Activated CD4-positive, alpha-beta T cell treated with anti-CD3 and anti-CD28 coated beads, Interleukin-2, Interleukin-6, amounts not matched to agents 100 ng/mL and 50 ng/mL, durations not matched to agents 16 hours and 8 hours (primary cell): Measurements from ENCODE around the gene RCC2.
A peak's percentile ranks its signal among the peaks of the same experiment; 100 is the strongest.
"Not testable (repeated sequence)": the region's sequence is repeated elsewhere in the genome, so short reads cannot be mapped to it uniquely, and the experiment has no call there.

Experiments
- DNase-seq: peaks from one replicate; pipeline ENCODE4 v3.0.0-alpha.2; 2020

Gene RCC2

DNA sequence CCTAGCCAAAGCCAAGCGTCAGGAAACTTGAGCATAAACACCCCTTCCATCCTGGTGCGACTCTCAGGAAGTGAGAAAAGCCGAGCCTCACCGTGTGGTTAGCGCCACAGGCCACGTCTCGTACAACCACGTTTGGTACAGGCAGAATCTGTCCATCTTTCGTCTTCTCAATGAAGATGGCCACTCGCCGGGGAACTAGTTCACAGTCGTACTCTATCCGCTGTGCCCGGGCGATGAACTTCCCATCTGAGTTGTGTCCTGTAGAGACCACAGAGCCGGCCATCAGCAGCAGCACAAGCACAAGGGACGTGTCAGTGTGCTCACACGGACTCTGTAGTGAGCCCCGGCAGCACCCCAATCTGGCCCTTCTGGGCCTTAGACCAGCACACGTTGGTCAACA lies 23.1 kb downstream of the RCC2 start:
- no peak for DNase-seq

DNA sequence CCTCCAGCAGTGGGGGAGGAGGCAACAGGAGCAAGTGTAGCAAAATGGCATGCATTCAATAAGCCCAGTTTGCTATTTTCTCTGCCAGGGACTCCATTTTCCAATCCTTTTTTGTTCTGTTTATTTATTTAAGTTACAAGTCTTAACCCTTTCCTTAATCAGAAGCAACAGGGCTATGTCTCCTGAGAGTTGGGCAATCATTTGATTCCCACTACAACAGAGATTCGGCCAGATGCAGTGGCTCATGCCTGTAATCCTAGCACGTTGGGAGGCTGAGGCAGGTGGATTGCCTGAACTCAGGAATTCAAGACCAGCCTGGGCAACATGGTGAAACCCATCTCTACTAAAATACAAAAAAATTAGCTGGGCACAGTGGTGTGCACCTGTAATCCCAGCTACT lies 25.5 kb downstream of the RCC2 start:
- DNase-seq = no peak

DNA sequence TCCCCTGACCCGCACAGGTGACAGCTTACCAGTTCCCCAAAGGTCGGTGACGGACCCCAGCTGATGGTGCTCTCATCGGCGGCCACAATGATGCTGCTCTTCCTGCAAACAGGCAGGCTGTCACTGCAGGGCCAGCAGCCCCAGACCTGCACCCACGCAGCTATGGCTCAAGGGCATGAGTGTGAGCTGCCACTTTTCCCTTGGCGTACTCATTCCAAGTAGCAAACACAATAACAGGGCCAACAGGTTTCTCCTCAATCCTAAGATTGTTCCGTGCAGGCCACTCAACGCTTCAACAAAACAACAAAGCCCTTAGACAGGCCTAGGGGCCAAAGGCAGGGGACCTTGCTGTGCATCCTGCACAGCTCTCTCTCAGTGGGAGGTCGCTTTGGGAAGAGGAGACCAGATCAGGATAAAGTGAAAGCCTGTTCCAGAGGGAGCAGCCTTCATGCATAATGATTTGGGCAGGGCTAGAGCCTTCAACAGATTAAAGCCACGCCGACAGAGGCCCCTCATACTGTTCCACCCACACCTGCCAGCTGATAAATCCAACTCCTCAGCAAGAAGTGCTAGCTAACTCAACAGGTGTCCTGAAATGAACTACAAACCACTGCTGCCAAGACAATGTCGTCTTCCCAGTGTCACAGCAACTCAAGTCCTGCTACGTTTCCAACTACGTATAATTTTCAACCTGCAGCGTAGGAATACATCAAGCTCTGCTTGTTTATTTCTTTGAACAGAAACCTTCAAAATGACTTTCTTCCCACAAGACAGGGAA lies 27.2 kb downstream of the RCC2 start:
- DNase-seq = no peak

DNA sequence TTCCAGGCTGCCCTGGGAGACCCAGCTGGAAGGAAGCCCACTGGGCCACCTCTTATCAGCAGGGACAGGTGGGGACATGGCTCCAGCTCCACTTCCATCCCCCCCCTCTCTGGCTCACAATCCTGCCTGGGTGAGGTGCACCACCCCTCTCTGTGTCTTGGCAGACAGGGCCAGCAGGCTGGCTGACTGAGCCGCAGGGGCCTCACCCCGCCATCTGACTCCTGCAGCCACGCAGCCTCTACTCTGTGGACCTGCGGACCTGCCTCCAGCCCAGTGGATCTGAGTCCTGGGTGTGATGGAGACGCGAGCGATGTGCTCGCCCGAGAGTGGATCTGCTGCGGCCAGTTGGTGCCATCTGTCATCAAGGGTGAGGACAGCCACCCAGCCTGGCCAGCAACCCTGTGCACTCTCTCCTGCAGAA lies 30.1 kb downstream of the RCC2 start:
- no peak for DNase-seq

DNA sequence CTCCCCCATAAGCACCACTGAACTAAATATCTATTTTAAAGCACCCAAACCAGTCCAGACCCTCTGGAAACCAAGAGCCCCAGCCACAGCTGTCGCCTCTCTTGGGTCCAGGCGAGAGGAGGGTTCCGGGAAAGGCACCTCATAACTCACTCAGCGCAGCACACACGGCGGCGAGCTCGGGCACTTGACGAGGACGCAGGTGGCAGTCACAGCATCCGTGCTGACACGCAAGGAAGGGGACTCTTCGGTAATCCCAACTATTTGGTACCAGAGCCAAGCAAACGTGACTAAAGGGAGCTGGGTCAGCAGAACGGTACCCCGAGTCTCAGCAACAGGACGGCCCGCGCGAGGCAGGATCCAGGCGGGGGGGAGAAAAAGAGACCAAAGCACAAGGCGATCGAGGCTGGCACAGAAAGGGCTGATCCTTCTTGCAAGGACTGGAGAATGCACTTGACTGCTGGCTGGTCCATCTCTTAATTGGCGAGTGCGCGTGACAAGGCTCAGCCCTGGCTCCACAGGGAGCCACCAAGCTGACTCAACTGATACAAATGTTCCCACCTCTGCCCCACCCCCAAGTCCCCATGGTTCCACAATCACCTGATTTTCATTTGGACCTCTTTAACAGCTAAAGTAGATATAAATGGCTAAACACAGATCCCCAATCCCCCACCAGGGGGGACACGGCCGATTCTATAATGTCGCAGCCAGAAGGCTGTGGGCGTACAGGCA lies 31.5 kb downstream of the RCC2 start:
- not testable (repeated sequence) for DNase-seq

DNA sequence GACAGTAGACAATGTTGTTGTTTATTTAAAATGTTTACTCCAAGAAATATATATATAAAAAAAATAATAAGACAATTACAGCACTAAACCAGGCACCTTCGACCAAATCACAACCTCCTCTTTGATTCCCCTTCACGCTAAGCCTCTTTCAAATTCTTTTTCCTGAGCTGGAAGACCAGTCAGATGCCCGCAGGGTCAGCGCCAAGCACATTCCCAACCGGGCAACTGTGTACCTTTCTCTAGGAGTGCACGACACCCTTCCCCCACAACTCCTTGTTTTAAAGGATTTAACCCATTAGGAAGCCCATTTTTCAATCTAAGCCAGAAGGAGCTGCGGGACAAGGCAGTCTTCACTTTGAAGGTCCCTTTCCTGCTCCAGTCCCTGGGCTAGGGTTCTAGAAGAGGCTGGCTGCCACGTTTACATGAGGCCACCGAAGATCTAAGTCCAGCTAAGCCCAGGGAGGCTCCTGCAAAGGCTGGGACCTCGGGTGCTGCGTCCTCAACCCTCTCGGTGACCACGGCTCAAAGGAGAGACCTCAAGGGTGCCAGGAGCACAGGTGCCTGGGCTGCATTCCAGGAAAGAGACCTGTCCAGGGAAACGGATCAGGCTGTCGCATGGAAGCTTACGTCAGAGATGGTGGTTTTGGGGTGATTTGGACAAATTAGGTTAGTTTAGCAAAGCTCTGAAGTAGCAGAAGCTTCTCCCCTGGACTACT lies 32.6 kb downstream of the RCC2 start:
- DNase-seq = not testable (repeated sequence)

DNA sequence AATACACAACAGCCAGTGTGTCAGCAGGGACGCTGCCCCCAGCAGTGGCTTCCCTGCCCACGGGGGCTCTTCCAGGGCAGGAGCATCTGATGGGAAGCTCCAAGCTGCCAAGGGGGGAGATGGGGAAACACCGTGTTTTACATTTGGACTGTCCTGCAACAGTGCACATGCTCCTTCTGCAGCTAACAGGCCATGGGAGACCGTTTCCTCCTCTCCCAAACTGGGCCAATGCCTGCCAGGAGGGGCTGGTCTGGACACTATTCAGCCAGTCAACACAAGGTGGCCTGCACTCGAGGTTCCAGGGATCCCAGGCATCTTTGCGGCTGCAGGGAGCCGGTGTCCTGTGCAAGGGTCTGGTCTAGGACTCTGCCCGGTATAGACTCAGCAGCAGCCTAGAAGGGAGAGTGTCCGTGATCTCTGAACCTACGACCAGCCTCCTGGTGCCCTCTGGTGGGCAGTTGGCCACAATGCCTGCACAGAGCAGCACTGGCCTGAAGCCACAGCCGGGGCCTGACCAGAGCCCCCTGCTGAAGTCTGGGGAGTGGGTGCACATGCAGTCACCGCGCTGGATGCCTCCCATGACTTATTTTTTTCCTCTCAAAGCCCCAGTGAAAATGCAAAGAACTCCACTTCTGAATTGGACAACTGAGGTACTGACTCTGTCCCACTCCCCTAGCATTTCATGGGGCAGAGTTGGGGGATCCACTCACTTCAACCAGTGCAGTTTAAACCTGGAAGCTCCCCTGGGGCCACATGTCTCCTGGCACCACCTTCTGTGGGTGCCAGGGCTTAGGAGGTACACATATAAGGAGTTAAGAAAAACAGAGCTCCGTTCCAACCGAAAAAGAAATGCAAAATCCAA lies 33.3 kb downstream of the RCC2 start:
- peak; percentile 50 for DNase-seq

DNA sequence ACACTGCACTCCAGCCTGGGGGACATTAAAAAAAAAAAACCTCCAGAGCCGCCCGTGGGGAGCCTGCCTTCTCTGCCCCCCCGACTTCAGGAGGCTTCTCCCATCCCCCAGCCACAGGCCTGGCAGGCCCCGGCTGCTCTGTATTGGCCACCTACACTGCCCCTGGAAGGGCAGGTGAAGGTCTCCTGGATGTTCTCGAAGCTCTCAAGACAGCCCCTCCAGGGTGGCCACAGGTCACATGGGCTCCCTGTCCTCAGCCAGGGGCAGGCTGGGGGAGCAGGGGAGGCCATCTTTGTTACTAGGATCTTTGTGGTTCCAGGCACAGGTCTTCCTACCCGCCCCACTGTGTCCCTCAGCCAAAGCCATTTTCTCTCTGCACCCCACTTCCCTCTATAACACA lies 34.7 kb downstream of the RCC2 start:
- no peak for DNase-seq

DNA sequence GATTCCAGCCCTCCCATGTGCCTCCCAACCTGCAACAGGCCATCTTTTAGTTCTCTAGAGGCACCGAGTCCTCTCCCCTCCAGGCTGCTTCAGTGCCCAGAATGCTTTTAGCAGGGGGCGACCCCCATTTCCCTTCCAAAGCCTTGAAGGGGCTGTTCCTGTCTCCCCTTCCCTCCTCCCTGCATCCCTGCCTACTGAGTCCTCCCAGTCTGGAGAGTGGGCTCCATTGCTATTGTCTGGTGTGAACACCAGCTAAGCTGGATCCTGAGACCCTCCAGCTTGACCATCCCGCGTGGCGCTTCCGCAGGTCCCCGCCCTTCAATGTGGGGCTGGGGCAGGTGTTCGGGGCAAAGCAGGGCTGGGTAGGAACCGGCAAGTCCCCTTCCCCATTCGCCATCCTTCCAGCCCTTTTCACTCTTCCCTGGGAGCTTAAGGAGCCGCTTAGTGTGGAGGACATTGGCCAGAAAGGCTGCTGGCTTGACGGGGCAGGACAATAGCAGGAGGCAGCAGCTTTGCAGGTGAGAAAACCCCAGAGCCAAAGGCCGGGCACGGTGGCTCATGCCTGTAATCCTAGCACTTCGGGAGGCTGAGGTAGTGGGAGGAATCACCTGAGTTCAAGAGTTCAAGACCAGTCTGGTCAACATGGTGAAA lies 35.3 kb downstream of the RCC2 start:
- no peak for DNase-seq

DNA sequence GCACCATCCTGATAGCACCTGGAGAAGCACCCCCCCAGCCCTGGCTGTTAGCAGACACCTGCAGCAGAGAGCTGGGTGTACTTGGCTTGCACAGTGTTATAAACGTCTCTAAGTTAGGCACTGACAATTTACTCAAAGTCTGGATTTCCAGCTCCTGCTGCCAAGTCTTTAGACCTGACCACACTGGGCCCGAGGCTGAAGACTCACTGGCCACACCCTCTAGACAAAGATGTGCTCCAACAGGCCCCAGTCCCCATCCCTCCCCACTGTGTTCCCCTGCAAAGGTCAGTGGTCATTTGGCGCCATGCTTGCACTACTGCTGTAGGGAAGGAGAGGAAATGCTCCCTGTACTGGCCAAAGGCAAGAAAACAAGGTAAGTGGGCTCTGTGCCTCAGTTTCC lies 36.4 kb downstream of the RCC2 start:
- no peak for DNase-seq

DNA sequence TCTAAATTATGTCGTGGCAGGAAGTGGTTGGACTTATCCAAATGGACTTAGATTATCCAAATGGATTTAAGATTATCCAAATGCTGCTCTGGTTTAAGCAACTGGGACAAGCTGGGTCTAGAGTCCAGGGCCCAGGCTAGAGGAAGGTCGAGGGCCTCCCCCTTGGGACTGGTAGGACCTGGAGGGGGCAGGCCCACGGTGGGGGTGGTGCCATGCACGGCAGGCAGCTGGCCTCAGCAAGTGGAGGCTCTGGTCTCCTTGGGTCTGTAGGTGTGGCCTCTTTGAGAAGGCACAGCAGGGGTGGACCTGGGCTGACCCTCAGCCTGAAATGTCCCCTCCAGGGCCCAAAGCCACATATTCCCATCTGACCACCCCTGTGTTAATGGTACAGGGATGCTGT lies 37.6 kb downstream of the RCC2 start:
- DNase-seq = no peak

DNA sequence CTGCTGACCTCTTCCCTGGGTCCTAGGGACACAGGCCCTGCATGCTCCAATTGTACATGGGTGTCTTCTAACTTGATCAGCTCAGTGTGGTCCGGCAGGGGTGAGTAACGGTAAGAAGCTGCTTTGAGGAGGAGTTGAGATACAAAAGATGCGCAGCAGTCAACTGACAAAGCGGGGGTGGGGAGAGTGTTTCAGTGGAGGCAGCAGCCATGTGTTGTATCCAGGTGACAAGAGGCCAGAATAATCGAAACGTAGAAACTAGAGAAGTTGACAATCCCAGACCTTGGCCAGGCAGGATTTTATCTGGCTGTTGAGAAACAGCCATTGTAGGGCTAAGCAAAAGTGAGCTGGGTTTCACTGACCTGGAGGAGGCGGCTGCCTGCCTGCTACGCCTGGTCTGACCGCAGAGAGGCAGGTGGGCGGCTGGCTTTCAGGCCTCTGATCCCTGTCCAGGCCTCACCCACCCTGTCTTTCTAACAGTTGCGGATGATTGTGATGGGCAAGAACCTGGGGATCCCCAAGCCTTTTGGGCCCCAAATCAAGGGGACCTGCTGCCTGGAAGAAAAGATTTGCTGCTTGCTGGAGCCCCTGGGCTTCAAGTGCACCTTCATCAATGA lies 38.6 kb downstream of the RCC2 start:
- no peak for DNase-seq

DNA sequence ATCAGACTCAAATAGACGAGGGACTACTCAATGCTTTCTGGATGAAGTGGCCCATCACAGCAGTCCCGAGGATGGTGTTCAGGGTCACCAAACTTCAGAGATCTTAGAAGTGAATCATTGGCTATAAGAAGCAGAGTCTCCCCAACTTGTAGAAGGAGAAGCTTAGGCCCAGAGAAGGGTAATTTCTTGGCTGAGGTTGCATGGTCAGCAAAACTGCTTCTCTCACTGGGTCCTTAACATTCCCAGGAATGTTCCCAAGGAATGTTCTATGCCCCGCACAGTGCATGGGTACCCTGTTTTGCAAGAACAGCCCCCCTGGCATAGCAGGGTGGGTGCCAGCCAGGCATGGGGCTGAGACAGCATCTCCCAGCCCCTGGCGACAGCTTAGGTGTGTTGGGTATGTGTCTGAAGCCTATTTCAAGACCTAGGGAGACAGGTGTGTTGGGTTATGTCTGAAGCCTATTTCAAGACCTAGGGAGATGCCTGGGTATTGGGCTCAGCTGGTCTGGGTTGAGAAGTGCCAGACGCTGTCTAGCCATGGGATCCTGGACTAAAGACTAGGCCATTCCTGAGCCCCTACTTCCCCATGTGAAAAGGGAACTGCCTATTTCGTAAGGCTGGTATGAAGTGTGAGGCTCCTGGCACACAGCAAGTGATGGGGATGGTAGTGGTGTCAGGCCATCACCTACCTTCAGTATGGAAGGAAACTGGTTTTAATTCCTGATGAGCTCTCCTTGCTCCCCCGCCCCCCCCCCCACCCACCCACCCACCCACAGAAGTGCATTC lies 41.4 kb downstream of the RCC2 start:
- no peak for DNase-seq

DNA sequence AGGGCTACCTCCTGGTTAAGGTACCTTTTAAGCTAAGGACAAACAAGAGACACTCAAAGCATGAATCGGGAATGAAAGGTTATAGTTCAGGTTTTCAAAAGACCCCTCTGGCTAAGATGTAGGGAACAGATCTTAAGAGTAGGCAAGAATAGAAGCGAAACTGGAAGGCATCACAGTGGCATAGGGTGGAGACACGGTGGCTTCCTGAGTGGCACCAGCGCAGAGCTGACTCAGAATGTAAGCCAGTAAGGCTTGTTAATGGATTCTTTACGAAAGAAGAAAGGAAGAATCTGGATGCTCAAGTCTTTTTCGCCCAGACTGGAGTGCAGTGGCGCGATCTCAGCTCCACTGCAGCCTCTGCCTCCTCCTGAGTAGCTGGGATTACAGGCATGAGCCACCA lies 46.2 kb downstream of the RCC2 start:
- DNase-seq = no peak

DNA sequence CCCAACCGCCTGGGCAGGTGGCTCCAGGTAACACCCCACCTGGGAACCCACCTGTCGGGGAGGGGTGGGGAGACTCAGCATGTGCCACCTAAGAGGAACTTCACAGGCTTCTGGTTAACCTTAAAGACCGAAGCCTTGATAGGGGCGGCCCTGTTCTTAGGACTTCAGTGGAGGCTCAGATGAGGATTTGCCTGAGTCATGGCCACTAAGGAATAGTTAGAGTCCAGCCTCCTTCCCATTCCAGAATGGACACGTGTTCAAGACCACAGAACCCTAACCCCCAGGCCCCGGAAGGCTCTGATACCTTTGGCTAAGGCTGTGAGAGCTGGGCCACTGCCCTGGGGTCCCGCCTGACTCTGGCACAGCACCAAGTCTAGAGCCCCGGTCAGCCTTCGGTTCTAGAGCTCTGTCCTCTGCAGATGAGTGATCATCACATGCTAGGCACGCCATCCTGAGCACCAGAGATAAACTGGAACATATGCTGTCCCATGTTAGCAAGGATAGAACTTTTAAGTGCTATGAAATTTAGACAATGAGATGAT lies 47.2 kb downstream of the RCC2 start:
- no peak for DNase-seq

DNA sequence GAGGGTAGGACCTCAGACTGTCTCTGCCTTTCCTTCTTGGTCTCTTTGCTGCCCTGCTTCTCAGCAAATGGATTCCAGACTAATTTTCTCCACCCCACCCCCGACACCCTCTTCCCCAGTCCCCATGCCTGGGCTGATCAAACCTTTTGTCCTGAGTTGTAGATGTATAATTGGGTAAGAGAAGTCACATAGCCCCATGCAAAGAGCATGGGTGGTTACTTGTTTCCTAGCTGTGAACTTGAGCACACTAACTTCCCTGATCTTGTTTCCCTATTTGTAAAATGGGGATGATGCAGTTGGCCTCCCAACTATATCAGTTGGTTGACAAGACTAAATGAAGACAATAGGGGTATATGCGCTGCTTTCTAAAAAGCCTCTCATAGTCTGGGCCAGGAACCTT lies 58.3 kb downstream of the RCC2 start:
- no peak for DNase-seq

DNA sequence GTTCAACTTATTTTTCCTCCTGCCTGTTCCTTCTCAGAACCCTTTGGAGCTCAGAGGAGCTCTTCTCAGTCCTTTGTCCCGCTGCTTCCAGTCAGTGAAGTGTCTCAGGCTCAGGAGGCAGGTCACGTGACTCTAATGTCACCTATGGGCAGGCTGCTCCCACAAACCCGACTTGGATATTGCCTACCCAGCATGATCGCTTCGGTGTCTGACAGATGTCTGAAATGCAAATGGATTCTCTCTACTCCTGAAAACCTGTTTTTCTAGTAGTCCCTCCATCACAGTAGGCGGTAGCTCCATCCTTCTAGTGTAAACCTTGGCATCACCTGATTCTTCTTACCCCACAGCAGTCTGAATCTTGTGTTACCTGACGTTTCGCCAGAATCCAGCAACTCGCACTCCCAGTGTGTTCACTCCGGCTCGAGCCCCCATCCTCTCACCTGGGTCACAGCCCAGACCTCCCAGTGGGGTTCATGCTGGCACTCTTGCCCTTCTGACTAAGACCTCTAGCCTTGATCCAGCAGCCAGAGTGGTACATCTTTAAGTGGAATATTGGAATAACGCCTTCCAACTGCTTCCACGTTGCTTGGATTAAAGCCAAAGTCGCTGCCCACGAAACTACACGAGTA lies 62.0 kb downstream of the RCC2 start:
- DNase-seq = no peak

DNA sequence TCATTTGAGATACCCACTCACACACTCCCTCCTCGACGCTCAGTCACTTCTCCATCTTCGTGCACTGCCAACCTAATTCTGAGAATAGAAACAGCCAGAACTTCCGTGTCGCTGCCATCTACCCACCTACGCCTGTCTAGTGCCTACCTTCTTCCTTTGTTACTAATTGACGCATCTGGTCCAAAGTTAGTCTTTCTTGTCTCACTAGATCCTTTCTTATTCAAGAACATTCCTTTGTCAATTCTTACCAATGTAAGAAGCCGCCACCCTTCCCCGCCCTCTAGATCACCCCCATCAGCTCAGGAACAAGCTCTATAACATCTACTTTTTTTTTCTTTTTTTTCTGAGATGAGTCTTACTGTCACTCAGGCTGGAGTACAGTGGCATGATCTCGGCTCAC lies 63.8 kb downstream of the RCC2 start:
- no peak for DNase-seq

DNA sequence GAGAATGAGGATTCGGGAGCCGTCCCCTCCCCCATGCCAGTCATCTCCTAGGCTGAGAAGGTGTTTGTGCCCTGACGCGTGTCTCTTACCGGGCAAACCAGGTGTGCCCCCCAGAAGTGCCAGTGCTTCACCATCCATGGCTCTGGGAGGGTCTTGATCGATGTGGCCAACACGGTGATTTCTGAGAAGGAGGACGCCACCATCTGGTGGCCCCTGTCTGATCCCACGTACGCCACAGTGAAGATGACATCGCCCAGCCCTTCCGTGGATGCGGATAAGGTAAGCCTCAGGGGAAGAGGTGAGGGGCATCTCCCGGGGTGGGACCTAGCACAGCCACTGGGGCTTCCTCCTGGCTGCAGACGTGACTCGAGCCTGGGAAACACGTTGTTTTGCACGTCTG lies 66.5 kb downstream of the RCC2 start:
- no peak for DNase-seq

DNA sequence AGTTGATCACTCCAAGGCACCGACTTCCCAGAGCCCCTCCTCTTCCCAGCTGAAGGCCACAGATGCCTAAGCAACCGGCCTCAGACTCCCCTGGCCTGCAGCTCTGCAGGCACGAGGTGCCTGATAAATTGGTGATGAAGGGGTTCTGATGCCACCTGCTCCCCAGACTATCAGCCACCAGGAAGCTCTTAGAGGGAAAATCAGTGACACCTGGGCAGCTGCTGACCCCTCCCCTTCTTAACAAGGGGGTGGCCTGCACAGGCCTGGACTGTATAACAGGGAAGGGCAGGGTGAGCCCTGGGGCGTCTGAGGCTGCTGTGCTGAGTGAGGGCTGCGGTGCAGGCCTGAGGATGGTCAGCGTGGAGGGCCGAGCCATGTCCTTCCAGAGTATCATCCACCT lies 67.6 kb downstream of the RCC2 start, which contains the start of gene PADI6:
Gene PADI6 (plus strand): TSS at position 301 of the 400 bp plus-strand sequence. CDS start 50 bp downstream, at position 351.
- DNase-seq = no peak
